Stimulated activated CD4-positive, alpha-beta T cell treated with anti-CD3 and anti-CD28 coated beads, Interleukin-2, amount 100 ng/mL, for 4 hours (primary cell): ENCODE results near the gene HDAC7.
A peak's percentile ranks its signal among the peaks of the same experiment; 100 is the strongest.

Experiments
- DNase-seq: peaks from one replicate; pipeline ENCODE4 v3.0.0-alpha.2; 2020; ENCODE audit warnings: low read depth

HDAC7 gene

GRCh38 chr12:47762850-47763465 is 56.7 kb downstream of the HDAC7 start:
- no peak for DNase-seq

- DNase-seq: peak; percentile 62
These were observed 60.6 kb downstream of the HDAC7 start, which contains the start of gene RAPGEF3 for GRCh38 chr12:47758834-47759690. Gene RAPGEF3, minus strand, starts transcription at chr12:47758880. Its CDS starts 324 bp downstream, at chr12:47758556.

DNA sequence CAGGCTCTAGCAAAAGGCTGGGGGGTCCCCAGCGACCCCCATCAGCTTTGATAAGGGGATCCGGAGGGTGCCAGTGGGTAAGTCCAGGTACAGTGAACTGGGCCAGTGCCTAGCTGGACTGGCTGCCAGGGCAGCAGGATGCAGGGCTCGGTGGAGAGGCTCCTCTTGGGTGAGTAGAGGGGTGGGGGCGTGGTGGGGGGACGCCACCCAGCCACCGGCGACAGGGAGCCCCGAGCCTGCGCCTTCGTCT is 61.2 kb downstream of the HDAC7 start:
- DNase-seq: no peak

DNA sequence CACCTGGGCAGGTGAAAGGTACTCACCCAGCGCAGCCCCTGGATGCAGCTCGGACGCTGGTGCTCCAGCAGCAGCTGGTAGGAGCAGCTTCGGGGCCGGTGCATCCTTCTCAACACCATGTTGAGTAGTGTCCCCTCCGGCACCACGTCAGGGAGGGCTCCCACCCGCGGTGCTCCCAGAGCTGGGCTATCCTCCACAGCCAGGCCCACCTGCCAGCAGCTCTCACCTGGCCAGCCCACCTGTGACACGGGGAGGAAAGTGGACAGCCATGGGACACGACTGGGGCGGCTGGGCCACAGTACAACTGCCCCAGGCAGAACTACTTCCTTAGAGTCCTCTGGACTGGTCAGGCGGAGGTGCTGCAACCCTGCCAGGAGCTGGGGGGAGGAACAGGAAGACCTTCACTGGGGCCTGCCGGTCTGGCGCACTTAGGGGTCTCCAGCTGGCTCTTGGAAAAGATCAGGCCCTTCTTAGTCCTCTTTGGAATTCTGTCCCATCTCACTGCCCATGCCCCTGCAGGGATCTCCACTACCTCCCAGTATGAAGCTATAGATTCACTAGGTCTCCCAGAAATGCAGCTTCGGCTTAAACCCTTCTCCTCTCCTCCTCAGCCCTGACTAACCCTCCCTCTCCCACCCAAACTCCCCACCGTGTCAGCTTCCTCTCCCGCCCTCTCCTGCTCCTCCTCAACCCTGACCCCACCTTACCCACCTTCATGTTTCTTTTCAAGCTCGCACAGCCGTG is 61.7 kb downstream of the HDAC7 start:
- no peak for DNase-seq

DNA sequence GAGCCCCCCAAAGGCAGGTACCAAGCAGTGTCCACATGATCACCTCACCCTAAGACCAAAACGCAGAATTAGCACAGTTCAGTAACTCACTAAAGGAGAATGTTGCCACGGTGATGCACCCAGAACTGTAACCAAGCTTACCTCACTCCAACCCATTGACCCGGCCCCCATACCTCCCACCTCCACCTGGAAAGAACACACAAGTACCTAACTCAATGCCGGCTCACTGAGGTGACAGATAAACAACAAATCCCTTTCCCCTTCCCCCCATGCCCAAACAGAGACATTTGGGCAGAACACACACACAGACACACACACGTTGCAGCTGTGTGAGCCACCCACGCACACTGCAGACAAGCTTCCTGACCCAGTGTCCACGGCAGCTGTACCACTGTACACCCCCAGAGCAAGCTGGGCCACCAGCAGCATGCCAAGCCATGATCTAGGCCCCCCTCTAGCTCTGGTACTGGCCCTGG is 62.3 kb downstream of the HDAC7 start:
- DNase-seq: no peak

GRCh38 chr12:47755655-47756562 is 63.8 kb downstream of the HDAC7 start:
- no peak for DNase-seq

DNA sequence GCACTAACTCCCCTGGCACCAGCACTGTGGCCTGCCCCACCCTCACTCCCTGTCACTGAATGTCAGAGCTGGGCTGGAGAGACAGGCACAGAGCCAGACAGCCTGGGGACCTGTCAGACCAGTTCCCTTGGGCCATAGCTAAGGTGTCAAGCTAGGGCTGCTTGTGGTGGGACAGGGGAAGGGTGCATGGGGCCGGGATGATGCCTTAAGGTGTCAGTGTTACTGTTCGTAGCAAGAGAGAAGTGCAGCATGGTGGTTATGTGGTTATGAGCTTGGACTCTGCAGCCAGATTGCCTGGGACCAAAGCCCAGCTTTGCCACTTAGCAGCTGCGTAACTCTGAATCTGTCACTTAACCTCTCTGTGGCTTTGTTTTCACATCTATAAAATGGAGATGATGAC is 64.8 kb downstream of the HDAC7 start:
- DNase-seq: no peak

- DNase-seq: no peak
These were observed 65.6 kb downstream of the HDAC7 start for GRCh38 chr12:47754126-47754525.

- no peak for DNase-seq
These were observed 66.4 kb downstream of the HDAC7 start for GRCh38 chr12:47753021-47754001.

DNA sequence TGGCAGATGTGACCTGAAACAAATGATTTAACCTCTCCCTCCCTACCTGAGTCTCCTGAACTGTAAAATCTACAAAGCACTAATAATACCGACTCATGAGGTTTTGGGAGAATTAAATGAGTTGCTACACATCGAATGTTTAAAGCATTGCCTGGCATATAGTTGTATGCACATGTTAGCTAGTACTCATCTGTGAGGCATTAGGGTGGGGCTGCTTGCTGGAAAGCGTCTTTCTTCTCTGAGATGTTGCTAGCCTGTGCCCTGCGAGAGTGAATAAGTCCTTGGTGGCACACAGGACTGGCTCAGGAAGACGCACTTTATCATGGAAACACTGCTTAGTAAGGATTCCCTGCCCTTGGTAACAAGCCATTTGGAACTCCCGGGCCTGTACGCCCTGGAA is 67.2 kb downstream of the HDAC7 start:
- no peak for DNase-seq

- DNase-seq: no peak
These were observed 67.6 kb downstream of the HDAC7 start for GRCh38 chr12:47752121-47752520.

DNA sequence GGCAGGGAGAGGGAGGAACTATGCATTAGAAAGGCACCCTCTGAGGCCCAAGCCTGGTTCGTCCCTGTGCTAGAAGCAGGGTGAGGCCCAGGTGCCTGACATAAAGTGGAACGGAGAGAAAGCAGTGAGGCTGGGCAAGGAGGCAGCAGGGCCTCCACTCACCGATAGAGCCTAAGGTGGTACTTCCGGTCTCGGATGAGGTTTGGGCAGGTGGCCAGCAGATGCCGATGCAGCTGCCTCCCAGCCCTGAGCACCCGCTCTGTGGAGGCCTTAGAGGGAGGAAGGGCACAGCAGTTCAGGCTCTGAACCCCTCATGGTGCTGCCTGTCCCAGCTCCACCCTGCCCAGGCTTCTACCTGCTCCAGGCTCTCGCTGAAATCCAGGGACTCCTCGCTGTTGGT is 68.1 kb downstream of the HDAC7 start:
- no peak for DNase-seq

GRCh38 chr12:47750916-47751470 is 68.7 kb downstream of the HDAC7 start:
- DNase-seq: no peak

GRCh38 chr12:47750229-47750798 is 69.4 kb downstream of the HDAC7 start:
- DNase-seq: no peak

GRCh38 chr12:47748899-47749298 is 70.8 kb downstream of the HDAC7 start:
- no peak for DNase-seq

DNA sequence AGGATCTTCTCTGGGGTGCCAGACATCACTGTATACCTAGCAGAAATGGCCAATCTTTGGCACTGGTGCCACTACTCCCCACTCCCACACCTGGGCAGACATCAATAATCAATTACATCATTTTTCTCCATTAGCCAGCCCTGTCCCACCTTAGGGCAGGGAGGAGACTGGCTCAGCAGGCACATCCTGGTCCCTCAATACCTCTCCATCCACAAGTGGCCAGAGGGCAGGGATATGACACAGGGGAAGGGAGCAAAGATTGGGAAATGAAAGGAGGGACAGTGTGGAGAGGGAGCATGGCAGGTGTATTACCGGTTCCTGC is 71.2 kb downstream of the HDAC7 start:
- no peak for DNase-seq

- no peak for DNase-seq
These were observed 71.9 kb downstream of the HDAC7 start for GRCh38 chr12:47747596-47748506.

DNA sequence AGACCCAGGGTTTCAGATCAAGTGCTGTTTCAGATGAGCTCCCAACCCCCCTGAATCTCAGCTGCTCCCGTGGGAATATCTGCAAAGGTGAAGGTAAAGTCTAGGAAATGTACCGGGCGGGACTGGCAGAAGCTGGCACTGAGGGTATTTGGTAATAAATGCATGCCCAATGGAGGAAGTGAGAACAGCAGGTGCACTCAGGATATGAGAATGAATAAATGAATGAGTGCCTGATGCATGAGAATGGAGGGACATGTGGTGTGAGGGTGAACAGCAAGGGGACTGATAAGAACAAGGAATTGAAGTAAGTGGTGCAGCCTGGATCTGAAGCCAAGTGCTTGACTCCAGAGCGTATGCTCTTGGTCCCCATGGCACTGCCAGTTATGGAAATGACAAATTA is 72.6 kb downstream of the HDAC7 start:
- no peak for DNase-seq

DNA sequence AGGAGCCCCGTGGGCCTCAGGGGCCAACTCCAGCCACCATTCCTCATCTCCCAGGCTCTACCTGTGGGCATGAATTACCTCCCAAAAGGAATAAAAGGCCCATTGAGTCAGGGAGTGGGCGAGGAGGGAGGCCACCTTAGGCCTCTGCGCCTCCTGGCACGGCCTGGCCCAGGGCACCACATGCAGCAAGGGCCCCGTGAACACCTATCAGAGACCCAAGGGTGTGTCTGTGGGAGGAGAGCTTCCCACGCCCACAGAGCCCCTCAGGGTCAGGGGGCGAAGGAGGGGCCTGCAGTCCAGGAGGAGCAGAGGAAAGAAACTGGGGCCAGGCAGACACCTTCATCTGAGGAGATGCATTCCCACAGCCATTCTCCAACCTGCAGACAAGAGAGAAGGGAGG is 73.2 kb downstream of the HDAC7 start:
- no peak for DNase-seq
